SW480 (cell line): ENCODE measurements around the gene RNF150.

Experiments
- DNase-seq: peaks from one replicate; pipeline ENCODE4 v3.0.0-alpha.2; 2016; ENCODE audit warnings: low spot score

RNF150 gene

DNA sequence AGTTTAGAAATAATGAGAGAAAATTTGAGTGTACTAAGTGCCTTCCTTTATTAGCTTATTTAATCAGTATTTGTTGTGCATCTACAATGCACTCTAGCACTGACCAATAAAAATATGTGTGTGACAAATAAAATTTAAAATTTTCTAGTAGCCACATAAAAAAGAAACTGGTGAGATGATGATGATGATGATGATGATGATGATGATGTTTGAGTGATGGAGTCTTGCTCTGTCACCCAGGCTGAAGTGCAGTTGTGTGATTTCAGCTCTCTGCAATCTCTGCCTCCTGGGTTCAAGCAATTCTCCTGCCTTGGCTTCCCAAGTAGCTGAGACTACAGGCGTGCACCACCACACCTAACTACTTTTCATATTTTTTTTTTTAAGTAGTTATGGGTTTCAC is 110.2 kb downstream of the RNF150 start:
- no peak for DNase-seq

DNA sequence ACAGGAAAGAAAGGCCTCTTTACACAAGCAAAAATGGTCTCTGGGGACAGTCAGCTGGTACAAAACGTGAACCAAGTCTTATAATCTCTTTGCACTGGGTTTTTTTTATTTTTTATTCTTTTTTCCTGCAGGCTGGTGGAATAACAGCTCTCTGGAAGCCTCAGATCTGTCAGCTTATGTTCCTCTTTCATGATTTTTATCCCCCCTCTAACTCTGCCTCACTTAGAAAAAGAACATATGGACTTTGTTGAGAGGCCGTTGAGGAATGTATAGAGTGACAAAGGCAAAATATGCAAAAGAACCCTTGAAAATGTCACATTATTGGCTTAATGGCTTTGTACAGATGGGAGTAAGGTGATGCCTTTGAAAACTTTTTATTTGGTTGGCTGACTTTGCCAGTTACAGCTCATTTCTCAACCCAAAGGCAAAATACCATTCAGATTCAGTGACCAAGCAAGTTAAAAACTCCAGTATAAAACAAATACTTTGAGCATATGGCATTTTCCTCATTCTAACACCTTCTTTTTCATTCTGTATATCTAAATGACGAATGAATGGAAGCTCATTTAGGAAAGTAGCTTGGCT is 111.1 kb downstream of the RNF150 start:
- DNase-seq = no peak

DNA sequence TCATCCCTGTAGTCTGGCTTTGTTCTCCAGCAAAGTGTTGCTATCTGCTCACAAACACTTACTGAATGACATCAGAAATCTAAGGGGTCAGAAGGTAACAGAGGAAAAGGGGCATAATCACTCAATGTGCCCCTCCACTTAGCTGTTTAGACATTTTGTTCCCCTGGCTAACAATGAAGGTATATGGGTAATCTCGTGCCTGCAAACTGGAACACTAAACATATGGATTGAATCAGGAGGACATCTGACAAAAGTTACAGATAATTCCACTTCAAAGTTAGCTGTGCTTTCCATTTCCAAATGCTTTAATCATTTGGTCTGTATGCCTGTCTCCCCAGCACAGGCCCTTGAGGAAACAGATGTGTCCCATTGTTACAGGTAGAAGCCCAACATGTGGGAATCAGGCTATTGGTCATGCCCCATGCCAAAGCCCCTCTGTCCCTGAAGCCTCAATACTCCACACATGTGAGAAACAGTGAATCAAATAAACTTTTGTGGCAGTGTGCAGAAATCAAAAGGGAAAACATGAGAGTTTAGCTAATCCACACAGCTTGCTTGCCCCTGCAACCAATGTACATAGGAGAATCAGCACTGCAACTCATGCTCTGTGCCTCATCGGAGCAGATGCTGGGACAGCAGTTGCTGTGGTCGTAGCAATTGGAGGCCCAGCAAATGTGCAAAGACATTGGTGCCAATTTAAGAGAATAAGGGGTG is 111.7 kb downstream of the RNF150 start:
- no peak for DNase-seq

DNA sequence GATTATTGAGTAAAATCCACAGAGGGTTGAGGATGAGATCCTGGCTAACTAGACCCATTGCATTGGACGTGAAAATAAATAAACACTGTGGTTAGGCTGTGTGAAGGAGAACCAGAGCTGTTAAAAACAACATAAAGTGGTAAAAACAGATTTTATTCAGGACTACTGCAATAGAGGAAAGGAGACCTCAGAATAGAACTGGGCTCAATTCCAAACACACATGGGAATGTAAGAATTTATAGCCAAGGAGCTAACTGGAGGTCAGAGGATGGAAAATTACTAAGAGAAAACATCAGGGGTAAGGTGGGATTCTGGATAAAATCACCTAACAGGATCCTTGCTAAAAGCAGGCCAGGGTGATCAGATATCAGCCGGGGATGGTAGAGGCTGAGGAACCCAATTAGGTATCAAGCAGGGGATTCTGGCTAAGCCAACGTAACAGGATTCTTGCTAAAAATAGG is 112.4 kb downstream of the RNF150 start:
- DNase-seq = no peak

DNA sequence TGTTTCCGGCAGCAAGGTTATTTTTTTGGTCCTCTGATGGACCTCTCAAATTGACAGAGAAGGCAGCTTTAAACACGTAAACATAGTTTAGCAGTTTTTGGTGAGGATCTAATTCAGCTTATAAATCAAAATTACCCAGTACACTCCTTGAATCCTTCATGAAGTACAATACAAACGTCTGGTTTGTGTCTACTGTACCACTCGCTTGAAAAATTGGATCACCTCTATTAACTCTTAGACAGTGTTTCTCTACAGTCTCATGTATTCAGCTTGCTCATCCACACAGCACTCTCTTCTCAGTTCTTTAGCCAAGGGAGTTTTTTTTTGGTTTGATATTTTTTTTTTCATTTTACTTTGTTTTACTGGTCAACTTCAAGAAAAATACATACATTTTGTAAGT is 113.5 kb downstream of the RNF150 start:
- DNase-seq = no peak

DNA sequence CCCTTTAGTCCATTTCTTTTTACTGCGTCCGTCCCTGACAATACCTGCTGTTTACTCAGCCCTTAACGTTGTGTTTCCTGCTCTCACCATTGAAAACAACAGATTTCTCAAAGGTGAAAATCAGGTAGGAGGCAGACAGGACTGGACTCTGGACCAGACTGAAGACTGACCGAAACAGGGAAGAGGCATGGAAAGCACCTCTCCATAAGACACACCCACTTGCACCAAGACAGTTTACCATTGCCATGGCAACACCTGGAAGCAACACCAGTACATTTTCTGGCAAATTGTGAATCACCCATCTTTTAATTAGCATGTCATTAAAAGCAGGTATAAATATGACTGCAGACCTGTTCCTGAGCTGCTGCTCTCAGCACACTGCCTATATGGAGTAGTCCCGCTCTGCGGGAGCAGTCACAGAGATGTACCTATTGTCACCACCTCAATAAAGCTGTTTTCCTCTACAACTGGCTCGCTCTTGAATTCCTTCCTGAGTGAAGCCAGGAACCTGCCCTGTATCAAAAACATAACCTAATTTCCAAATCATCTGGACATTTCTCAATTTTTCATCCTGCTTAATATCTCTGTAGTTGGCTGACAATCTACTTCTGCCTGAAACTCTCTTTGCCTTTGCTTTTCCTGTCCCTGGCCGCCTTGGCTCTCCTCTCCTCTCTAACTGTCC is 117.0 kb downstream of the RNF150 start:
- DNase-seq = no peak

DNA sequence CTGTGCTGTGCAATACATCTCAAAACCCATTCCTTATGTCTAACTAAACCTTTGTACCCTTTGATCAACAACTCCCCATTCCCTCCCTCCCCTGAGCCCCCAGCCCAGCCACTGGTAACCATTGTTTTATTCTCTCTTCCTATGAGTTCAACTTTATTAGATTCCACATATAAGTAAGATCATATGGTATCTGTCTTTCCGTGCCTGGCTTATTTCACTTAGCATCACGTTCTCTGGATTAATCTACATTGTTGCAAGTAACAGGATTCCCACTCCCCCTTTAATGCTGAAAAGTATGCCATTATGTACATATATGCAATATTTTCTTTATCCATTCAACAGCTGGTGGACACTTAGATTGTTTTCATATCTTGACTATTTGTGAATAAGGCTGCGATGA is 119.4 kb downstream of the RNF150 start:
- no peak for DNase-seq

DNA sequence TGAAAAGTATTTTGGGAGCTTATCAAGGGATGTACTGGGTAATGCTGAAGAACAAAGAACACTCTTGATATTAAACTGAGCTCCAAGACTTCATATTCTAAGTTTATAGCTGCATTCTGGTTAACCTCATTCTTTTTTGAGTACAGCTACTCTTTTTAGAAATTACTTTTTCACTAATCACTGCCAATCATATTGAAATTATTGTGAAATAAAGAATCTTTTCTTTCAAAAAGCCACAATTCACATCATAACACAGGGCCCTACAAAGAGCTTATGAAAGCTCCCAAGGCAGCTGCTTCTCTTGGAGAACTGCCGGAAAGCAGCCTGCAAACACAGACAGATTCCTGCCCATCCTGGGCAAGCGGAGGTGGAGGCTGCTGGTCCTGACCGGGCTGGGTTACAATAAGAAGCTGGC is 121.4 kb downstream of the RNF150 start:
- no peak for DNase-seq

DNA sequence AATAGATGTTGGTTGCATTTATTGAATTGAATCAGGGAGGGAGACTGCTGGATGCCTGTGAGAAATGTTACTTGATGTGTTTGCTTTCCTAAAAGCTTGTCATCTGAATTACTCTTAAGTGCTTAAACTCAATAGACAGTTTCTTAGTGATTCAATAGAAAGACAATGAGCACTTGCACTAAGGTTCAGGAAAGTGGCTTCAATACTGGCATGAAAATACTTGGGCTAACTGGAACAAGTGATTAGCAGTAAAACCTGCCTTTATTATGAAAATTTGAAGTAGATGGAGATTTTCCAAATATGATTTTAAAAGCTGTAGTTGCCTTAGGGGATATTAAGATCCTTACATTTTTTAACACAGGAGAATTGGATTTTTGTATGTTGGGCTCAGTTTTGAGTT is 123.3 kb downstream of the RNF150 start:
- no peak for DNase-seq

DNA sequence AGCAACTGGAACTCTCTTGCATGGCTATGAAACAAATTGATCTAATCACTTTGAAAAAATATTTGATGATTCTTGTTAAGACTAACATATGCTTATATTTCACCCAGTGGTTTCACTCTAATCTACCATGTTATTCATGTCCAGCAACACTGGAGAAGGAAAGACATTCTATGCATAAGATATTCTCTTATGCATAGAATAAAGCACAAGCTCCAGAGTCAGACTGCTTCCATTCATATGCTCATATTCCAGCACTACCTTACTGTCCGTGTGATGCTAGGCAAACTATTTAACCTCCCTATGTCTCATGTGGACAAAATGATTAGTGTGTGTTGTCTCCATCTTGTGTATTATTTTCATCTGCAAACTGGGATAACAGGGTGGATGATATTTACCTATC is 124.1 kb downstream of the RNF150 start:
- no peak for DNase-seq

DNA sequence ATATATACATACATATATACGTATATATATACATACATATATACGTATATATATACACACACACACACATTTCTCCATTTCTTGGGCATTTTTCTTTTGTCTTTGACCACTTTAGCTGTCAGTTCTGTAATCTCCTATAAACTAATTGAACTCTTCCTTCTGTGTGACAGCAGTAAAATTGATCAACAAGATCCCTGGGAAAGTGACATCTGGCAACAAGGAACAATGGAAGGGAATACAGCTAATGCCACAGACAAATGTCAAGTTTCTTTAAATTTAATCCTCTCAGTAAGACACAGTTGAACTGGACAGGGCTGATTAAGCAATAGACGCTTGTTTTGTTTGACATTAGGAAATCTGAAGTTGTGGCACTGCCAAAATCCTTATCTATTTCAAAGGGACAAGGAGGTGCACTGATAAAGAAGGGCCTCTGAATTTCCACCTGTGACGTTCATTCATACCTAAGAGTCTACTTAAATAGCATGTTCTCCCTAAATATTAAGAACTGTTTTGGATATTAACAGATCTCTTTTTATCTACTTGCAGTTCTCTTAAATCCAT is 126.9 kb downstream of the RNF150 start:
- no peak for DNase-seq

DNA sequence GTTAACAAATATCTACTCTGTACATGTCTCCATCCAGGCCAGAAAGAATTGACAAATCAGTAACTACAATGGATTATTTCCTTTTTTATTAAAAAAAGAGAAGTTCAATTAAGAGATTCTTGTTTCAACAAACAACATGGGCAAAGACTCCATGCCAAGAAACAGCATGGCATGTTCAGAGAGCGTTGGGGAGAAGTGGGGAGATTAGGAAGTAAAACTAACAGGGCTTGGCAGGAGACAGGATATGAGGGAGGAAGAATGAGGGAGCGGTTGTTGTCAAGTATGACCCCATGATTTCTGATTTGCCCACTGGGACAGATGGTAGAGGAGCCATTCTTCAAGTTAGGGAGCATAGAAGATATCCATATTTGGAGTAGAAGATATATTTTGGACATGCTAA is 128.4 kb downstream of the RNF150 start:
- DNase-seq = no peak

DNA sequence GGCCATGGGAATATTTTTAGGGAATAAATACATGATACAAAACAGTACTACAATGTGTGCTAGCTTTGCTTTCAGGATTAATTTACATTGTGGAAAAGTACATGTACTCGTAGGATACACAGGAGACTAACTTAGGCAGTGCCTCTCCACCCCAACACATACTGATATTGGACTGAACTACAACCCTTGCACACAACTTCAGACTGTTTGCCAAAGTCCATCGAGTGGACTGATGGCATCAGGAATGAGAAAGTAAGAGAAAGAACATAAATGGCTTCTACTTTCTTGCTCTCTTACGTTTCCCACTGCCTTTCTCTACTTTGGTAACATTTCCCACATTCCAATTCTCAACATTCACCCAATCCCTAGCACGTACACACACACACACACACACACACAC is 130.1 kb downstream of the RNF150 start:
- DNase-seq = no peak

DNA sequence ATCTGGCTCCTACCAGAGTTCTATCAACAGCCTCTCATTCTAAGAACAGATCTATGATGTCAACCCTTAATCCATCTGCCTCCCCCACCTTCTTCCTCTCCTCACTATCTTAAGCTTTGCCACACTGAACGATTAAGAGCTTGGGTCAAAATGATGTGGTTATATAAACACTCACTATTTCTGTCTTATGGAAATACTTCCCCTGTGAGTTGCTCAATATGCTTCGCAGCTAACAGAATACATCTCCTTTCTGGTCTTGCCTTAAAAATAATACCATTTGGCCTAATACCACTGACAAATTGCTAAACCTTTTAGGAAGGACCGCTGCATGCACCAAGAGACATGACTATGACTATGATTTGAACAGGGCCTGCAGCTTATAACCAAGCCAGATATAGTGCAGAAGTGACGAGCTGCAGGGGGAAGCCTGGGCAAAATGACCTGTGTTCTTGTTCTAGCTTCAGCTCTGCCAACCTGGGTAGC is 130.9 kb downstream of the RNF150 start:
- no peak for DNase-seq

DNA sequence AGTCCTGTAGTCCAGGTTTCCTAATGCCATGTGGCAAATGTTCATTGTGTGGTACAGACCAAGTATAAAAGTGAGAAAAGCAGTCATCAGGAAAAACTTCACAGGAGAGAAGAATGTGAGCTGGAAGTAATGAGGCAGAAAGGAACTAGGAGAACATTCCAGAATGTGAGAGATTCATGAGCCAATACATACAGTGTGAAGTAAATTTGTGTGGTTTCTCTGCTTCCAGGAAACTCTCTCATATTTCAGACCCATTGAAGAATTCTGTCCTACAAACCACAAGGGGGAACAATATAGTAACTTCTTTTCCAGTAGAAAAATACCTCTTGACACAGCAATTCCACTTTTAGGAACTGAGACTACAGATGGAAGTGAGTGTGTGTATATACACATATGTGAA is 136.5 kb downstream of the RNF150 start:
- DNase-seq = no peak

DNA sequence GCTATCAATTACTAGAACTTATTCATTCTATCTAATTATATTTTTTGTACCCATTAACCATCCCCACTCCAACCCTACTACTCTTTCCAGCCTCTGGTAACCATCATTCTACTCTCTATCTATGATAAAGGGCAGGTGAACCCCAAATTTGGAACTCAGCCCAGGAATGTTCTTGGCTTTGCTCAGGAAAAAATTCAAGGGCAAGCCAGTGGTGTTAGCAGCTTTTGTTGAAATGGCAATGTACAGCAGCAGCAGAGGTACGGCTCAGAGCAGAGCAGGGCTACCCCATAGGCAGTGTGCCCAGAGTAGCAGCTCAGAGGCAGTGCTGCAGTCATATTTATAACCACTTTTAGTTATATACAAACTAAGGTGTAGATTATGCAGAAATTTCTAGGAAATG is 138.2 kb downstream of the RNF150 start:
- no peak for DNase-seq

DNA sequence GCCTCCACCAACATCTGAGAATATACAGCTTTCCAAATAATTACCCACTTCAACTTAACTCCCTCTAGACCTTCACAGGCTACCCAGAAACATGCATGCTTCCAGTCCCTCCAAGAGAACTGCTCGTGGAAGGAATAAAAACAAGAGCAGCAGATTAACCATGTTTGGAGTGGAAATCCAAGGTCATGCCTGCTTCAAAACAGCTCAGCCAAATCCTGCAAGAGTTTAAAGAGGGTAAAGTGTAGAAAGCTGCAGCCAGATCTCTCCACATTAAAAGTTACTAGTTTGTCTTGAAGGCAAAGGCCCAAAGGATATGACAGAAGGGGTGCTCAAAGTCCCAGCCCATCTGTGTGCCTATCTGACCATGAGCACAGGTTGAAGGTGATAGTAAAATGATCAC is 139.3 kb downstream of the RNF150 start:
- DNase-seq = no peak

DNA sequence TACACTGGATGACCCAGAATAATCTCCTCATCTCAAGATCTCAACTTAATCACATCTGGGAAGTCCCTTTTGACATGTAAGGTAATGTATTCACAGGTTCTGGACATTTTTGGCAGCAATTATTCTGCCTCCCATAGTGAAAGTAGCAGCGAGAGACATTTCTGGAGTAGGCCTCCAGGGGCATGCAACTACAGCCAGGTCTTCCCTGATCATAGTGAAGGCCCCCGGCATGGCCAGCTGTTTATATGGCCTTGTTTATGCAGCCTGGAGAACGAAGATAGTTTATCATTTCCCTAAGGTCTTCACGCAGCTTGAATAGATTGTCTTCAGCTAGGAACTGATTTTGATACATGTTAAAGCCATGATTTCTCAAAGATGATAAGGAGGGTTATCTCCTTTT is 139.9 kb downstream of the RNF150 start:
- no peak for DNase-seq

DNA sequence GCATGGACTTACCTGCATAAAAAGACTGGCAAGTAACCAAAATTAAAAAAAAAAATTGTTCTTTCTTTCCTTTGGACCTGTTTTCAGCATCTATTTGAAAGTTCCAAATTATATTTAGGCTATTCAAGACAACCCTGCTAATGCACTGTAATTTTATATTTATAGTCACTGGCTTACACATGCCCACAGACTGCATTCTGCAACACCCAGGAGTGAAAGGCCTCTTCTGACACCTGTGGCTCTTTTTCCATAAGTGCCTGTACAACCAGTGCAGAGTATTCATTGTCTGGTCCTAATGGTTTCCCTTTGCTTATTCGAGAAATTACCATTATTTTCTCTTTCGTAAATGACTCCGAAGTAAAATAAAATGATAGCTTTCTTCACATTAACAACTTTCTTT is 143.3 kb downstream of the RNF150 start:
- DNase-seq = no peak

DNA sequence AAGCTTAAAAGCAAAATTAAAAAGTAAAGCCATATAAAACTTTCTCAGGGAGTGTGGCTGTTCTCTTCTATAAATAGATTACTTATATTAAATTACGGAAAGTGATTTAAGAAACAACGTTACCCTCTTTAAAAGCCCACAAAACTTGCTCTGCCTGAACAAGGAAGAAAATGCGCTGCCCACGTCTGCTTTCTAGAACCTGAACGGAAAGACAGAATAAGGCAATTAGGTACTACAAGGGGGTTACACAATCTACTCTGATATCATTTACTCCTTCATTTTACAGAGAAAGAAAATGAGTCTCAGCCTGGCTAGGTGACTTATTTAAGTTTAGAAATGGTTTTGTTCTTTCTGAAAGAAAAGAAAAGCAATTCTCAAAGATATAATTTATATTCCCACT is 147.2 kb downstream of the RNF150 start:
- no peak for DNase-seq

DNA sequence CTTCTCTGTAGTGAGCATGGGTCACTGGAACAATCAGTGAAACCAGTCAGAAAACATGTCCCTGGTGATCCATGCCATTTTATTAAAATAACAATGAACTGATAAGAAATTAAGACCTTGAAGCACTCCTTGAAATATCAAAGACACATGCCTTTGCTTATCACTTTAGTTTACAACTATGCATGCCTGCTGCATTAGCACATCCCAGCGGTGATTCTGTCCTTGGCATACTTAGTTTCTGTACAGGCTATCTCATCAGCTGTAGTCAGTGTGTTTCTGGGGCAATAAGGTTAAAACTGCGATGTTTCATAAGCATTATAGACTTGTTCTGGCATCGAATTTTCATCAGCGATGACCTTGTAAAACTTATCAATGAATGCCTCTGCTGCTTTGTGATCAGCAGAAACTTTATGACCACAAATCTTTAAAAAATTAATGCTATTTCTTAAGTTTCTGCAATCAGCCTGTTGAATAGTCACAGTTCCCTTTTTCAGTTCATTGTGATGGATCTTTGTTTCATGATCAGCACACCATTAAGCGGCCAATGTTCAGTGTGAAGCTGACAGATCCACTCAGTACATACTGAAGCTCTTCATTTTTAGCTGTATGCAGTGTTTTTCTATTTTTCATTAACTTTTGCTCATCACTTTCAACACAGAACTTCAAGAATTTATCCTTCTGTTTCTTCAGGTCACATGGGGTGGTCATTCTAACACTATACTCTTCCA is 150.5 kb downstream of the RNF150 start:
- no peak for DNase-seq

DNA sequence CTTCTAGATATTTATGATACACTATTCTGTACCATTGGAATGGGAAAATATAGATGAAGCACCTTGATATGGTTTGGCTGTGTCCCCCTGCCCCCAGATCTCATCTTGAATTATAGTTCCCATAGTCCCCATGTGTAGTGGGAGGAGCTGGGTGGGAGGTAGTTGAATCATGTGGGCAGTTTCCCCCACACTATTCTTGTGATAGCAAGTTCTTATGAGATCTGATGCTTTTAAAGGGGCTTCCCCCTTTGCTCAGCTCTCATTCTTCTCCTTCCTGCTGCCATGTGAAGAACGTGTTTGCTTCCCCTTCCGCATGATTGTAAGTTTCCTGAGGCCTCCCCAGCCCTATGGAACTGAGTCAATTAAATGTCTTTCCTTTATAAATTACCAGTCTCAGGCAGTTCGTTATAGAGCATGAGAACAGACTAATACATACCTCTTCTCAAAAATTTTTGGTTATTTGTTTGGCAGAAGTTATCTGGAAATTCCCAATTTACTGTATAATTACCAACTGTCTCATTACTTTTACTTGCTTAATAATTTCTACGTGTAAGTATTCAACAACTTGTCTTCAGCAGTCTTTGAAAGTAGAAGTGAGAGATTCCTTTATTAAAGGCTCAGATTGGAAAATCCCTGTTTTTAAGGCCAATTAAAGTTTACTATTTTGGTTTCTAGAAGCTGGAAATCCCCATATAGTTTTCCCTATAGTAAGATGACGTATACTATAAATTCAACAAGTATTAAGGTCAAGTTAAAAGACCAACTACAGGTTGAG is 152.7 kb downstream of the RNF150 start:
- no peak for DNase-seq
